Stimulated activated CD8-positive, alpha-beta memory T cell treated with anti-CD3 and anti-CD28 coated beads, Interleukin-15, amount 100 ng/mL, for 4 hours (primary cell): ENCODE results near the gene SLC50A1.

ENCODE experiments used
- DNase-seq, 2 donors: peaks; one replicate each; pipeline ENCODE4 v3.0.0-alpha.2; 2020; ENCODE audit warnings: low read depth in 2 of 2

The SLC50A1 gene

GRCh38 chr1:155170101-155170785 lies 34.6 kb downstream of the SLC50A1 start:
- no peak for DNase-seq

- DNase-seq: no peak
These were observed 35.2 kb downstream of the SLC50A1 start for GRCh38 chr1:155170806-155171205.

- no peak for DNase-seq
These were observed 36.4 kb downstream of the SLC50A1 start for GRCh38 chr1:155171836-155172731.

GRCh38 chr1:155172732-155173477 lies 37.3 kb downstream of the SLC50A1 start, which contains the start of gene KRTCAP2:
TSS of gene KRTCAP2 (minus strand) at chr1:155173304. CDS start at chr1:155173224, 80 bp downstream.
- peak; percentile 88 to 89 for DNase-seq

- DNase-seq: peak; percentile 48 to 64
These were observed 38.0 kb downstream of the SLC50A1 start, which contains the start of gene TRIM46 for GRCh38 chr1:155173478-155174323. TSS of gene TRIM46 (plus strand) at chr1:155173849. CDS start at chr1:155173967, 118 bp downstream.

GRCh38 chr1:155174324-155175280 lies 39.0 kb downstream of the SLC50A1 start:
- DNase-seq: no peak

GRCh38 chr1:155175281-155175926 lies 39.8 kb downstream of the SLC50A1 start:
- no peak for DNase-seq

GRCh38 chr1:155175927-155176371 lies 40.3 kb downstream of the SLC50A1 start:
- DNase-seq: no peak

GRCh38 chr1:155176544-155177071 lies 41.0 kb downstream of the SLC50A1 start:
- DNase-seq: peak; percentile 52 to 64

GRCh38 chr1:155177192-155177917 lies 41.7 kb downstream of the SLC50A1 start:
- no peak for DNase-seq

- no peak for DNase-seq
These were observed 42.2 kb downstream of the SLC50A1 start for GRCh38 chr1:155177918-155178281.

GRCh38 chr1:155178441-155179111 lies 42.9 kb downstream of the SLC50A1 start:
- DNase-seq: no peak

- DNase-seq: no peak
These were observed 43.7 kb downstream of the SLC50A1 start for GRCh38 chr1:155179112-155180031.

- DNase-seq: no peak
These were observed 45.9 kb downstream of the SLC50A1 start for GRCh38 chr1:155181371-155182051.

- no peak for DNase-seq
These were observed 46.4 kb downstream of the SLC50A1 start for GRCh38 chr1:155182052-155182550.

- DNase-seq: no peak
These were observed 48.1 kb downstream of the SLC50A1 start for GRCh38 chr1:155183775-155184221.
